HEK293 (cell line): ENCODE results near the gene NUP88.

ENCODE experiments used
- FEZF1 ChIP-seq: fragments of 450-650 bp; formaldehyde crosslinking; IDR thresholded peaks from 2 replicates; pipeline ENCODE4 v1.5.1; 2016; ENCODE audit warnings: missing biosample characterization, missing genetic modification characterization
- KLF8 ChIP-seq: fragments of 450-650 bp; formaldehyde crosslinking; IDR thresholded peaks from 2 replicates; pipeline ENCODE4 v1.5.1; 2016; ENCODE audit warnings: missing biosample characterization, missing genetic modification characterization
- RBAK ChIP-seq: fragments of 450-650 bp; formaldehyde crosslinking; IDR thresholded peaks from 2 replicates; pipeline ENCODE4 v1.5.1; 2016; ENCODE audit warnings: missing biosample characterization, missing genetic modification characterization
- SCRT1 ChIP-seq: fragments of 450-650 bp; formaldehyde crosslinking; IDR thresholded peaks from 2 replicates; pipeline ENCODE4 v1.5.1; 2016; ENCODE audit warnings: missing biosample characterization, missing genetic modification characterization, borderline replicate concordance
- YY1 ChIP-seq: fragments of 450-650 bp; formaldehyde crosslinking; IDR thresholded peaks from 2 replicates; pipeline ENCODE4 v1.5.1; 2018; ENCODE audit warnings: missing biosample characterization, missing genetic modification characterization
- ZNF138 ChIP-seq: fragments of 450-650 bp; formaldehyde crosslinking; IDR thresholded peaks from 2 replicates; pipeline ENCODE4 v1.5.1; 2016; ENCODE audit warnings: missing biosample characterization, missing genetic modification characterization, borderline replicate concordance
- ZNF155 ChIP-seq: fragments of 450-650 bp; formaldehyde crosslinking; IDR thresholded peaks from 2 replicates; pipeline ENCODE4 v1.5.1; 2016; ENCODE audit warnings: missing biosample characterization, missing genetic modification characterization
- ZNF157 ChIP-seq: fragments of 450-650 bp; formaldehyde crosslinking; IDR thresholded peaks from 2 replicates; pipeline ENCODE4 v1.5.1; 2016; ENCODE audit warnings: missing biosample characterization, missing genetic modification characterization
- ZNF221 ChIP-seq: fragments of 450-650 bp; formaldehyde crosslinking; IDR thresholded peaks from 2 replicates; pipeline ENCODE4 v1.5.1; 2017; ENCODE audit warnings: missing biosample characterization, missing genetic modification characterization, borderline replicate concordance
- ZNF223 ChIP-seq: fragments of 450-650 bp; formaldehyde crosslinking; IDR thresholded peaks from 2 replicates; pipeline ENCODE4 v1.5.1; 2016; ENCODE audit warnings: missing biosample characterization, missing genetic modification characterization
- ZNF24 ChIP-seq: fragments of 450-650 bp; formaldehyde crosslinking; IDR thresholded peaks from 2 replicates; pipeline ENCODE4 v1.5.1; 2016; ENCODE audit warnings: missing biosample characterization, missing genetic modification characterization
- ZNF302 ChIP-seq: fragments of 450-650 bp; formaldehyde crosslinking; IDR thresholded peaks from 2 replicates; pipeline ENCODE4 v1.5.1; 2016; ENCODE audit warnings: missing biosample characterization, missing genetic modification characterization, low read depth
- ZNF391 ChIP-seq: fragments of 450-650 bp; formaldehyde crosslinking; IDR thresholded peaks from 2 replicates; pipeline ENCODE4 v1.5.1; 2016; ENCODE audit warnings: low read depth, missing biosample characterization, missing genetic modification characterization, borderline replicate concordance
- ZNF433 ChIP-seq: fragments of 450-650 bp; formaldehyde crosslinking; IDR thresholded peaks from 2 replicates; pipeline ENCODE4 v1.5.1; 2016; ENCODE audit warnings: missing biosample characterization, missing genetic modification characterization, low read depth
- ZNF830 ChIP-seq: fragments of 450-650 bp; IDR thresholded peaks from 2 replicates; pipeline ENCODE4 v1.5.0; 2018; ENCODE audit warnings: missing biosample characterization, missing genetic modification characterization, low read depth, mild to moderate bottlenecking, moderate library complexity
- TF ChIP-seq, protein P1 (sequence below): fragments of 450-650 bp; formaldehyde crosslinking; IDR thresholded peaks from 2 replicates; pipeline ENCODE4 v1.5.1; 2016; ENCODE audit warnings: missing biosample characterization, missing genetic modification characterization, borderline replicate concordance
- TF ChIP-seq, protein P2 (sequence below): sonication (generic); formaldehyde crosslinking; IDR thresholded peaks from 2 replicates; pipeline ENCODE4 v1.8.1; 2022; ENCODE audit warnings: mild to moderate bottlenecking, moderate library complexity, missing genetic modification reagents
- TF ChIP-seq, protein P3 (sequence below): fragments of 450-650 bp; formaldehyde crosslinking; IDR thresholded peaks from 2 replicates; pipeline ENCODE4 v1.5.1; 2016; ENCODE audit warnings: missing biosample characterization, missing genetic modification characterization
- TF ChIP-seq, protein P4 (sequence below): fragments of 450-650 bp; formaldehyde crosslinking; IDR thresholded peaks from 2 replicates; pipeline ENCODE4; 2016; ENCODE audit warnings: missing biosample characterization, missing genetic modification characterization
- TF ChIP-seq, protein P5 (sequence below): fragments of 450-650 bp; formaldehyde crosslinking; IDR thresholded peaks from 2 replicates; pipeline ENCODE4 v1.5.1; 2016; ENCODE audit warnings: missing biosample characterization, missing genetic modification characterization
- TF ChIP-seq, protein P6 (sequence below): fragments of 450-650 bp; formaldehyde crosslinking; IDR thresholded peaks from 2 replicates; pipeline ENCODE4 v1.5.1; 2017; ENCODE audit warnings: missing biosample characterization, missing genetic modification characterization
- TF ChIP-seq, protein P7 (sequence below): fragments of 450-650 bp; formaldehyde crosslinking; IDR thresholded peaks from 2 replicates; pipeline ENCODE4 v1.5.1; 2017; ENCODE audit warnings: missing biosample characterization, missing genetic modification characterization
- TF ChIP-seq, protein P8 (sequence below): fragments of 450-650 bp; formaldehyde crosslinking; IDR thresholded peaks from 2 replicates; pipeline ENCODE4 v1.5.1; 2016; ENCODE audit warnings: missing biosample characterization, missing genetic modification characterization

The NUP88 gene

DNA sequence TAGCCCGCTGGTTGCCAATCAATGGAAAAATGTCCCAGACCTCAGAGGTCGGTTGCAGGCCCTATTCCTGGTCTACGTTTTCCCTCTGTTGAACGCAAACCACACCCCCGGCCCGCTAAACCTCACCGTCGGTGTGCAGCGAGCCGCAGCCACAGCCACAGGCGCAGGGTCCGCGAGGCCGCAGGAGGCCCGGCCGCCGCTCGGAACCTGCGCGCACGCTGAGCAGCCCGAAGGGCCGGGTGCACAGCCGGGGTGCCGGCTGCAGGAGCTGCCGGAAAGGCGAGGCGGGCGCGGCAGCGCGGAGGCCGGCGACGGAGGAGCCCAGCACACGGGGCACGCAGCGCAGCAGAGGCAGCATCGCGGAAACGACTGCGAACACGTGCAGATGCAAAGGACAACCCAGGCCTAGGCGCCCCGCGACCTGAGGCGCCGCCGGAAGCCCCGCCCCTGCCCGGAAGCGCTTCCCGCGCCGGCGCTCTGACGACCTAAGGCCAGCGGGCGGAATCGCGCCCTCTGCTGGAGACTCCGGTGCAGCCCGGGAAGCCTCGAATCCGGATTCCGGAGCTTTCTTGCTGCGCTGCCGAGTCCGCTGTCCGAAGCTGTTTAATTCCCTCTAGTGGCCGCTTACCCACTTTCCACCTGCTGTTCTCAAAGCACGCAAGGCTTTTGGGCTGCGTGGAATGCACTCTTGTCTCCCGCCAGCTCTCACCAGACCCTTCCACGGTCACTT, 19.4 kb upstream of the NUP88 start, which contains the start of gene C1QBP (continued):
- TF ChIP-seq, protein P1, sequence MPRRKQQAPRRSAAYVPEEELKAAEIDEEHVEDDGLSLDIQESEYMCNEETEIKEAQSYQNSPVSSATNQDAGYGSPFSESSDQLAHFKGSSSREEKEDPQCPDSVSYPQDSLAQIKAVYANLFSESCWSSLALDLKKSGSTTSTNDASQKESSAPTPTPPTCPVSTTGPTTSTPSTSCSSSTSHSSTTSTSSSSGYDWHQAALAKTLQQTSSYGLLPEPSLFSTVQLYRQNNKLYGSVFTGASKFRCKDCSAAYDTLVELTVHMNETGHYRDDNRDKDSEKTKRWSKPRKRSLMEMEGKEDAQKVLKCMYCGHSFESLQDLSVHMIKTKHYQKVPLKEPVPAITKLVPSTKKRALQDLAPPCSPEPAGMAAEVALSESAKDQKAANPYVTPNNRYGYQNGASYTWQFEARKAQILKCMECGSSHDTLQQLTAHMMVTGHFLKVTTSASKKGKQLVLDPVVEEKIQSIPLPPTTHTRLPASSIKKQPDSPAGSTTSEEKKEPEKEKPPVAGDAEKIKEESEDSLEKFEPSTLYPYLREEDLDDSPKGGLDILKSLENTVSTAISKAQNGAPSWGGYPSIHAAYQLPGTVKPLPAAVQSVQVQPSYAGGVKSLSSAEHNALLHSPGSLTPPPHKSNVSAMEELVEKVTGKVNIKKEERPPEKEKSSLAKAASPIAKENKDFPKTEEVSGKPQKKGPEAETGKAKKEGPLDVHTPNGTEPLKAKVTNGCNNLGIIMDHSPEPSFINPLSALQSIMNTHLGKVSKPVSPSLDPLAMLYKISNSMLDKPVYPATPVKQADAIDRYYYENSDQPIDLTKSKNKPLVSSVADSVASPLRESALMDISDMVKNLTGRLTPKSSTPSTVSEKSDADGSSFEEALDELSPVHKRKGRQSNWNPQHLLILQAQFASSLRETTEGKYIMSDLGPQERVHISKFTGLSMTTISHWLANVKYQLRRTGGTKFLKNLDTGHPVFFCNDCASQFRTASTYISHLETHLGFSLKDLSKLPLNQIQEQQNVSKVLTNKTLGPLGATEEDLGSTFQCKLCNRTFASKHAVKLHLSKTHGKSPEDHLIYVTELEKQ: no peak
- TF ChIP-seq, protein P2, sequence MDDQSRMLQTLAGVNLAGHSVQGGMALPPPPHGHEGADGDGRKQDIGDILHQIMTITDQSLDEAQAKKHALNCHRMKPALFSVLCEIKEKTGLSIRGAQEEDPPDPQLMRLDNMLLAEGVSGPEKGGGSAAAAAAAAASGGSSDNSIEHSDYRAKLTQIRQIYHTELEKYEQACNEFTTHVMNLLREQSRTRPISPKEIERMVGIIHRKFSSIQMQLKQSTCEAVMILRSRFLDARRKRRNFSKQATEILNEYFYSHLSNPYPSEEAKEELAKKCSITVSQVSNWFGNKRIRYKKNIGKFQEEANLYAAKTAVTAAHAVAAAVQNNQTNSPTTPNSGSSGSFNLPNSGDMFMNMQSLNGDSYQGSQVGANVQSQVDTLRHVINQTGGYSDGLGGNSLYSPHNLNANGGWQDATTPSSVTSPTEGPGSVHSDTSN (CRISPR knock-in tag): no peak; the same call in 1 of the 2 replicates
- no peak for TF ChIP-seq FEZF1 (tag by site-specific recombination)
- no peak for TF ChIP-seq RBAK (tag by site-specific recombination)
- TF ChIP-seq ZNF433 (tag by site-specific recombination): no peak
- TF ChIP-seq, protein P3, sequence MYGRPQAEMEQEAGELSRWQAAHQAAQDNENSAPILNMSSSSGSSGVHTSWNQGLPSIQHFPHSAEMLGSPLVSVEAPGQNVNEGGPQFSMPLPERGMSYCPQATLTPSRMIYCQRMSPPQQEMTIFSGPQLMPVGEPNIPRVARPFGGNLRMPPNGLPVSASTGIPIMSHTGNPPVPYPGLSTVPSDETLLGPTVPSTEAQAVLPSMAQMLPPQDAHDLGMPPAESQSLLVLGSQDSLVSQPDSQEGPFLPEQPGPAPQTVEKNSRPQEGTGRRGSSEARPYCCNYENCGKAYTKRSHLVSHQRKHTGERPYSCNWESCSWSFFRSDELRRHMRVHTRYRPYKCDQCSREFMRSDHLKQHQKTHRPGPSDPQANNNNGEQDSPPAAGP (tag by site-specific recombination): peak; percentile 65
- TF ChIP-seq KLF8: peak; percentile 62; the same call in 1 of the 2 replicates
- no peak for TF ChIP-seq ZNF157 (tag by site-specific recombination)
- no peak for TF ChIP-seq ZNF302 (tag by site-specific recombination)
- no peak for TF ChIP-seq ZNF221 (tag by site-specific recombination)
- no peak for TF ChIP-seq ZNF138 (tag by site-specific recombination)
- TF ChIP-seq ZNF830 (tag by site-specific recombination): no peak
- TF ChIP-seq SCRT1 (tag by site-specific recombination): no peak
- TF ChIP-seq, protein P4, sequence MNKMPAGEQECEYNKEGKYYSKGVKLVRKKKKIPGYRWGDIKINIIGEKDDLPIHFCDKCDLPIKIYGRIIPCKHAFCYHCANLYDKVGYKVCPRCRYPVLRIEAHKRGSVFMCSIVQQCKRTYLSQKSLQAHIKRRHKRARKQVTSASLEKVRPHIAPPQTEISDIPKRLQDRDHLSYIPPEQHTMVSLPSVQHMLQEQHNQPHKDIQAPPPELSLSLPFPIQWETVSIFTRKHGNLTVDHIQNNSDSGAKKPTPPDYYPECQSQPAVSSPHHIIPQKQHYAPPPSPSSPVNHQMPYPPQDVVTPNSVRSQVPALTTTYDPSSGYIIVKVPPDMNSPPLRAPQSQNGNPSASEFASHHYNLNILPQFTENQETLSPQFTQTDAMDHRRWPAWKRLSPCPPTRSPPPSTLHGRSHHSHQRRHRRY (tag by site-specific recombination): no peak
- TF ChIP-seq, protein P5, sequence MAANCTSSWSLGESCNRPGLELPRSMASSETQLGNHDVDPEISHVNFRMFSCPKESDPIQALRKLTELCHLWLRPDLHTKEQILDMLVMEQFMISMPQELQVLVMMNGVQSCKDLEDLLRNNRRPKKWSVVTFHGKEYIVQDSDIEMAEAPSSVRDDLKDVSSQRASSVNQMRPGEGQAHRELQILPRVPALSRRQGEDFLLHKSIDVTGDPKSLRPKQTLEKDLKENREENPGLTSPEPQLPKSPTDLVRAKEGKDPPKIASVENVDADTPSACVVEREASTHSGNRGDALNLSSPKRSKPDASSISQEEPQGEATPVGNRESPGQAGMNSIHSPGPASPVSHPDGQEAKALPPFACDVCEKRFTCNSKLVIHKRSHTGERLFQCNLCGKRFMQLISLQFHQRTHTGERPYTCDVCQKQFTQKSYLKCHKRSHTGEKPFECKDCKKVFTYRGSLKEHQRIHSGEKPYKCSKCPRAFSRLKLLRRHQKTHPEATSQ: no peak
- TF ChIP-seq, protein P6, sequence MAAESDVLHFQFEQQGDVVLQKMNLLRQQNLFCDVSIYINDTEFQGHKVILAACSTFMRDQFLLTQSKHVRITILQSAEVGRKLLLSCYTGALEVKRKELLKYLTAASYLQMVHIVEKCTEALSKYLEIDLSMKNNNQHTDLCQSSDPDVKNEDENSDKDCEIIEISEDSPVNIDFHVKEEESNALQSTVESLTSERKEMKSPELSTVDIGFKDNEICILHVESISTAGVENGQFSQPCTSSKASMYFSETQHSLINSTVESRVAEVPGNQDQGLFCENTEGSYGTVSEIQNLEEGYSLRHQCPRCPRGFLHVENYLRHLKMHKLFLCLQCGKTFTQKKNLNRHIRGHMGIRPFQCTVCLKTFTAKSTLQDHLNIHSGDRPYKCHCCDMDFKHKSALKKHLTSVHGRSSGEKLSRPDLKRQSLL (tag by site-specific recombination): no peak
- no peak for TF ChIP-seq ZNF391 (tag by site-specific recombination)
- TF ChIP-seq, protein P7, sequence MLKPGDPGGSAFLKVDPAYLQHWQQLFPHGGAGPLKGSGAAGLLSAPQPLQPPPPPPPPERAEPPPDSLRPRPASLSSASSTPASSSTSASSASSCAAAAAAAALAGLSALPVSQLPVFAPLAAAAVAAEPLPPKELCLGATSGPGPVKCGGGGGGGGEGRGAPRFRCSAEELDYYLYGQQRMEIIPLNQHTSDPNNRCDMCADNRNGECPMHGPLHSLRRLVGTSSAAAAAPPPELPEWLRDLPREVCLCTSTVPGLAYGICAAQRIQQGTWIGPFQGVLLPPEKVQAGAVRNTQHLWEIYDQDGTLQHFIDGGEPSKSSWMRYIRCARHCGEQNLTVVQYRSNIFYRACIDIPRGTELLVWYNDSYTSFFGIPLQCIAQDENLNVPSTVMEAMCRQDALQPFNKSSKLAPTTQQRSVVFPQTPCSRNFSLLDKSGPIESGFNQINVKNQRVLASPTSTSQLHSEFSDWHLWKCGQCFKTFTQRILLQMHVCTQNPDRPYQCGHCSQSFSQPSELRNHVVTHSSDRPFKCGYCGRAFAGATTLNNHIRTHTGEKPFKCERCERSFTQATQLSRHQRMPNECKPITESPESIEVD: no peak
- TF ChIP-seq ZNF155 (tag by site-specific recombination): no peak
- 0 out of 2 replicates have a peak, but pooled peaks have one; percentile 20 for TF ChIP-seq ZNF24
- TF ChIP-seq ZNF223: no peak
- TF ChIP-seq YY1 (tag by site-specific recombination): peak; percentile 52; the same call in 1 of the 2 replicates
- TF ChIP-seq, protein P8, sequence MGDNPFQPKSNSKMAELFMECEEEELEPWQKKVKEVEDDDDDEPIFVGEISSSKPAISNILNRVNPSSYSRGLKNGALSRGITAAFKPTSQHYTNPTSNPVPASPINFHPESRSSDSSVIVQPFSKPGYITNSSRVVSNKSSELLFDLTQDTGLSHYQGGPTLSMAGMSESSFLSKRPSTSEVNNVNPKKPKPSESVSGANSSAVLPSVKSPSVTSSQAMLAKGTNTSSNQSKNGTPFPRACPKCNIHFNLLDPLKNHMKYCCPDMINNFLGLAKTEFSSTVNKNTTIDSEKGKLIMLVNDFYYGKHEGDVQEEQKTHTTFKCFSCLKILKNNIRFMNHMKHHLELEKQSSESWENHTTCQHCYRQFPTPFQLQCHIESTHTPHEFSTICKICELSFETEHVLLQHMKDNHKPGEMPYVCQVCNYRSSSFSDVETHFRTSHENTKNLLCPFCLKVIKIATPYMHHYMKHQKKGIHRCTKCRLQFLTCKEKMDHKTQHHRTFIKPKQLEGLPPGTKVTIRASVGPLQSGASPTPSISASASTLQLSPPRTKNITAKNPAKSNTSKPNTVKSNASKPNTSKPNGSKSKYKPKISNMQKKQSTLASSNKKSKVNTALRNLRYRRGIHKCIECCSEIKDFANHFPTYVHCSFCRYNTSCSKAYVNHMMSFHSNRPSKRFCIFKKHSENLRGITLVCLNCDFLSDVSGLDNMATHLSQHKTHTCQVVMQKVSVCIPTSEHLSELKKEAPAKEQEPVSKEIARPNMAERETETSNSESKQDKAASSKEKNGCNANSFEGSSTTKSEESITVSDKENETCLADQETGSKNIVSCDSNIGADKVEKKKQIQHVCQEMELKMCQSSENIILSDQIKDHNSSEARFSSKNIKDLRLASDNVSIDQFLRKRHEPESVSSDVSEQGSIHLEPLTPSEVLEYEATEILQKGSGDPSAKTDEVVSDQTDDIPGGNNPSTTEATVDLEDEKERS (tag by site-specific recombination): no peak
